ENCODE measurements around the gene CLEC20A.

CLEC20A gene

DNA sequence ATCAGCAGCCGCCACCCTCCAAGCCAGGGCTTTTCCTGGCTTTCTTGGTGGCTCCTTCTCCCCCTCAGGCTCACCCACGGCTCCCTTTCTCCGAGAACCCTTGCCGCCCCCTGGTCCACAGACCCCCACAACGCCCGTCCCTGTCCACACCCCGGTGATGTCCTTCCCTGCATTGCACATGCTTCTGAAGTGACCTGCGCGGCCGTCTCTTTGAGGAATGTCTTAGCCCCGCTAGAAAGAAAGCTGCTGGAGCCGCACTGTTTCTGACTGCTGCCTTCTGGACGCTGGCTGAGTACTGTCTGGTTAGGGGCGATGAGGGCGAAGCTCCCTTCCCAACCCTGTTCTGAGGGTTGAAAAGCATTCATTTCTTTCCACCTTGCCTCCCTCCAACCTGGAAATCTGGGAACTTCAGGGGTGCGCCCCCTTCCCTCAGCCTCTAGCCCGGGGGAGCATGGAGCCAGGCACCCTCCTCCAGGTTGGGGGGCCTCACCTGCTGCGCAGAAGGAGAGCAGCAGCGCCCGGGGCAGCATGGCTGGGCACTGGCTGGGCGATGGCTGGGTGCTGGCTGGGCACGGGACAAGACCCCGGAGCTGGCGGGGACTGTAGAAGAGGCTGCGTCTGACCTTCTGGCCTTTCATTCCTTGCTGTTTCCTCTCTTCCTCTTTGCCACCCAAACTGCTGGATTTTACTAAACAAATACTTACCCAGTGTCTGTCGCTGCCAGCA, at the start of gene CLEC20A:
CLEC20A (minus strand) TSS at position 555 of the 726 bp plus-strand sequence; CDS start at position 530, 25 bp downstream.
- DNase-seq (ENCODE audit: low read depth), result no peak
- H3K4me3 ChIP-seq (ENCODE audit: low read depth, low read length), result no peak within 1 kb of the TSS
- TF ChIP-seq, protein P1, sequence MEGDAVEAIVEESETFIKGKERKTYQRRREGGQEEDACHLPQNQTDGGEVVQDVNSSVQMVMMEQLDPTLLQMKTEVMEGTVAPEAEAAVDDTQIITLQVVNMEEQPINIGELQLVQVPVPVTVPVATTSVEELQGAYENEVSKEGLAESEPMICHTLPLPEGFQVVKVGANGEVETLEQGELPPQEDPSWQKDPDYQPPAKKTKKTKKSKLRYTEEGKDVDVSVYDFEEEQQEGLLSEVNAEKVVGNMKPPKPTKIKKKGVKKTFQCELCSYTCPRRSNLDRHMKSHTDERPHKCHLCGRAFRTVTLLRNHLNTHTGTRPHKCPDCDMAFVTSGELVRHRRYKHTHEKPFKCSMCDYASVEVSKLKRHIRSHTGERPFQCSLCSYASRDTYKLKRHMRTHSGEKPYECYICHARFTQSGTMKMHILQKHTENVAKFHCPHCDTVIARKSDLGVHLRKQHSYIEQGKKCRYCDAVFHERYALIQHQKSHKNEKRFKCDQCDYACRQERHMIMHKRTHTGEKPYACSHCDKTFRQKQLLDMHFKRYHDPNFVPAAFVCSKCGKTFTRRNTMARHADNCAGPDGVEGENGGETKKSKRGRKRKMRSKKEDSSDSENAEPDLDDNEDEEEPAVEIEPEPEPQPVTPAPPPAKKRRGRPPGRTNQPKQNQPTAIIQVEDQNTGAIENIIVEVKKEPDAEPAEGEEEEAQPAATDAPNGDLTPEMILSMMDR (IDR thresholded peaks at IDR 0.05; ENCODE audit: control insufficient read depth, extremely low read depth, insufficient read depth), result no peak

DNA sequence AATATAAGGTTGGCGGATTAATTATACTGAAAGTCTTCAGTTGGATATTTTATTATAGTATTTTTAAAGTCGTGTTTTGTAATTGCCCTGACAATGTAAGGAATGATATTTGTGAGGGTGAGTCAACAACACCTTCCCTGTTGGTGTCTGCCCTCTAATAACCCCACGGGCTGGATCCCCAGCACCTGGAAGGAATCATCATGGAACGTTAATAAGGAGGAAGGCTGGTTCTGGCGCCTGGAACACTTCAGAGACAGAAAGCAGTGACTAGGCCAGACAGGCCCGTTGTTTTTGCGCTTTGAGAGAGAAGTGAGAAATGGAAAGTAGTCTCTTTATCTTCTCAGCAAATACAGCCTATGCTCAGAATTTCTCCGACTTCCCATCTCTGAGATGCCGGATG, 47.8 kb upstream of the CLEC20A start:
- no peak overlapping the region for H3K4me3 ChIP-seq (ENCODE audit: low read depth, low read length)
- TF ChIP-seq, protein P1 (IDR thresholded peaks at IDR 0.05; ENCODE audit: control insufficient read depth, extremely low read depth, insufficient read depth), result no peak
- DNase-seq (ENCODE audit: low read depth), result no peak

DNA sequence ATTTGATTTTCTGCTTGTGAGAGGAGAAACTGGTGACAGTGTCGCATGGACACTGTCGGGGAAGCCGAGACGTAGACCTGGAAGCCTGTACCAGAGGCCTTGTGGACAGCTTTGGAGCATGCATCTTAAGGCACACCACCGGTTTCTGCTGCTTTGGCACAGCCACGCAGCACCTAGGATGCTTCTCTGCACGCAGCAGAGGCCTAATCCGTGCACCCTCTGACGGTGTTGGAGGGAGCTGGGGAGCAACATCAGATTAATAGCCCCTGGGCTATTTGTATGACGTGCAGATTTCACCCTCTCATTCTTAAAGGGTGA, 46.5 kb upstream of the CLEC20A start:
- TF ChIP-seq, protein P1 (IDR thresholded peaks at IDR 0.05; ENCODE audit: control insufficient read depth, extremely low read depth, insufficient read depth), result no peak
- no peak for DNase-seq (ENCODE audit: low read depth)
- H3K4me3 ChIP-seq (ENCODE audit: low read depth, low read length), result peak overlapping the region; percentile 72

DNA sequence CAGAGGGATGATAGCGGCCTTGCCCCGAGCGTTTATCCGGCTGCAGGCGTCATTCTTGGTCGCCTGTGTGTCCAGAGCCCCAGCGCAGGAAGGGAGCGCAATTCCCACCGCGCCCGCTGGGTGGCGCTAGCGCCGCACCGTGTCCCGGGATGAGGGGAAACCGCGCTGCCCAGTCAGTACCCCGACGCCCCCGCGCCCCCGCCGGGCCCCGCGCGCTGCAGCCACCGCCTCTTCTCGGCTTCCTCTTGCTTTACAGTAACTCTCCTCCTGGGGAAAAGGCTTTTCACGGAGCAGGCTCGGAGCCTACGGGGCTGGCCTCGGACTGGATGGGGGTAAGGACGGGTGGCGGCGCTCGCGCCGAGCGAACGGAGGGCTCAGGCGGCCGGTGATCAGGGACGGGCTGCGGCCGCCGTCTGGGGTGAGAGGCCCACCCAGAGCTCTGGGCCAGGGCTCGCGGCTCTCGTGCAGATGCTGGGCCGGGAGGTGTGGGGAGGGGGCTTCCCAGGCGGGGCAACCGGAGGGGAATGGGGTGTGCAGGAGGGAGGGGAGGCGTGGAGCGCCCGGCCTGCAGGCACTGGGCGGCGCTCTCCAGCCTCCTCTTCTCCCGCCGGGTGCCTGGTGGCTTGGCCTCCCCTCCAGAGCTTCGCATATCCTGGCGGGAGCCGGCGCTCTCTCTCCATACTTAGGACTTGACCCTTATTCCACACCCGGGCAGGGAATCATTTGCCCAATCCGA, 46.0 kb upstream of the CLEC20A start:
- TF ChIP-seq, protein P1 (IDR thresholded peaks at IDR 0.05; ENCODE audit: control insufficient read depth, extremely low read depth, insufficient read depth), result peak; percentile 96
- H3K4me3 ChIP-seq (ENCODE audit: low read depth, low read length), result peak overlapping the region; percentile 72
- DNase-seq (ENCODE audit: low read depth), result no peak

DNA sequence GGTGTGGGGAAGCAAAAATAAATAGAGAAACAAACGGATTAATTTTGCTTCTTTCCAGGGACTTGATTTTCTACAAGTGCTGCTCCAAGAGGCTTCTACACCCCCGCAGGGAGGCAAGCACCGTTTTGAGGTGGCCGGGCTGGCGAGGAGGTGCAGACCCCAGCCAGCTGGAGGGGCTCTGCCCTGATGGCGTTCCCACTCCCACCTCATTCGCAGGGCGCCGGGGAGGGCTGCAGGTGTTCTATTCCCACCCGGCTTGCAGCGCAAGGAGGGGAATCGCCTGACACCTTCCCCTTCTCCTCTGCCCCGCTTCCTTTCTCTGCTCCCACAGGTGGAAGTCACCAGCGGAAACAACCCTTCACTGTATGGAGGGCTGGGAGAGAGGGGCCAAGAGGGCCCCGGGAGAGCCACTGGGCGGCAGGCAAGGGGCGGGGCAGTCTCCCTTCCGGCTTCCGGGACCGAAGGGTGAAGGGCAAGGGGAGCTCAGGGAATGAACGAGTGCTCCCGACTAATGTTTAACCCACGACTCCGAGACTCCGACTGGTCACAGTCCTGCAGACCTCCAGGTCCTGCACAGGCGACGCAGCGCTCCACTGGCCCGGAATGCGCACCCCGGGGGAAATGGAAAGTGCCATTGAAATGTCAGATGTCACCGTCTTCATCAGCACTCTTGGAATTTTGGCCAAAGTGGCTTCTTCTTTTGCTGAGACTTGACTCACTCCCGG, 45.2 kb upstream of the CLEC20A start:
- no peak for DNase-seq (ENCODE audit: low read depth)
- TF ChIP-seq, protein P1 (IDR thresholded peaks at IDR 0.05; ENCODE audit: control insufficient read depth, extremely low read depth, insufficient read depth), result no peak
- H3K4me3 ChIP-seq (ENCODE audit: low read depth, low read length), result peak overlapping the region; percentile 72

DNA sequence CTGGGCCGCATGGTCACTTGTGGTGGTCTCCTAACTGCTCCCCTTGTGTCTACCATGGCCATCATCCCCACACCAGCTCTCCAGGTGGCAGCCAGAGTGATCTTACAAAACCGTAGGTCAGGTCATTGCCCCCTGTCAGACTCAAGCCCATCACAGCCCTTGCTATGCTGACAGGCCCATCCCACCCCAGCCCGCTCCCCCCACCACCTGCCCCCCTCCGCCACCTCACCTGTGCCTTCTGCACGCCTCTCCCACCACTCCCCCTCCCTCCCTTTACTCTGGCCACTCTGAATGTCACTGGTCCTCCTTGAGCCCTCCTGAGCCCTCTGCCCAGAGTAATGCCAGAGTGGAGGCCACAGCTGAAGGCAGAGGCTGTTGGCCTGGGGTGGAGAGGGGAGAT, 44.6 kb upstream of the CLEC20A start:
- no peak overlapping the region for H3K4me3 ChIP-seq (ENCODE audit: low read depth, low read length)
- TF ChIP-seq, protein P1 (IDR thresholded peaks at IDR 0.05; ENCODE audit: control insufficient read depth, extremely low read depth, insufficient read depth), result no peak
- no peak for DNase-seq (ENCODE audit: low read depth)

All from LNCaP clone FGC (cell line).